Smooth muscle cell (in vitro differentiated cells): ENCODE results near the gene VAC14. TPM values are rescaled to one million over a fixed set of nuclear protein-coding genes. Genes with fewer than 3 reads are reported as not detected.

ENCODE experiments used
- DNase-seq: peaks from one replicate; lab custom pipeline; 2025; ENCODE audit not compliant: unreplicated experiment; lab: John Stamatoyannopoulos, UW
- H2AFZ ChIP-seq: fragments of 200-600 bp; sonication (generic); 2 replicates; pipeline ENCODE4 v1.6.0; 2016; ENCODE audit warnings: antibody characterized with exemption, low read depth, mild to moderate bottlenecking
- H3F3A ChIP-seq: fragments of 200-600 bp; sonication (generic); 2 replicates; pipeline ENCODE4 v1.6.0; 2017; ENCODE audit warnings: antibody characterized with exemption, low read depth
- H3K27ac ChIP-seq: fragments of 200-600 bp; sonication (generic); 2 replicates; pipeline ENCODE4 v1.5.1; 2016; ENCODE audit warnings: low read depth, mild to moderate bottlenecking
- H3K27me3 ChIP-seq: fragments of 200-600 bp; sonication (generic); 2 replicates; pipeline ENCODE4 v1.6.1; 2016; ENCODE audit warnings: low read depth, mild to moderate bottlenecking
- H3K36me3 ChIP-seq: fragments of 200-600 bp; sonication (generic); 2 replicates; pipeline ENCODE4 v1.5.1; 2016; ENCODE audit warnings: low read depth
- H3K4me1 ChIP-seq: fragments of 200-600 bp; sonication (generic); 2 replicates; pipeline ENCODE4 v1.5.1; 2016; ENCODE audit warnings: low read depth
- H3K4me2 ChIP-seq: fragments of 200-600 bp; sonication (generic); 2 replicates; pipeline ENCODE4 v1.6.0; 2016; ENCODE audit warnings: mild to moderate bottlenecking
- H3K4me3 ChIP-seq: fragments of 200-600 bp; sonication (generic); 2 replicates; pipeline ENCODE4 v1.5.1; 2016; ENCODE audit warnings: mild to moderate bottlenecking
- H3K79me2 ChIP-seq: fragments of 200-600 bp; sonication (generic); 2 replicates; pipeline ENCODE4 v1.6.0; 2016; ENCODE audit warnings: low read depth, mild to moderate bottlenecking
- H3K9ac ChIP-seq: fragments of 200-600 bp; sonication (generic); 2 replicates; pipeline ENCODE4 v1.6.0; 2016; ENCODE audit warnings: low read depth
- H3K9me3 ChIP-seq: fragments of 200-600 bp; sonication (generic); replicated peaks from 2 replicates; pipeline ENCODE4 v1.5.1; 2016; ENCODE audit warnings: low read depth
- H4K20me1 ChIP-seq: fragments of 200-600 bp; sonication (generic); 2 replicates; pipeline ENCODE4 v1.6.0; 2016; ENCODE audit warnings: low read depth
- CTCF ChIP-seq: fragments of 200-600 bp; sonication (generic); IDR thresholded peaks from 2 replicates; pipeline ENCODE4 v1.5.1; 2017; ENCODE audit warnings: borderline replicate concordance, mild to moderate bottlenecking, antibody characterized with exemption; ENCODE audit not compliant: insufficient read depth, poor library complexity, severe bottlenecking
- WGBS: methylation state at CpG from one replicate; pipeline ENCODE4 v1.1.7; 2016; ENCODE audit warnings: low lambda C conversion rate; 5-methylcytosine and 5-hydroxymethylcytosine counted together
- polyA plus RNA-seq: library from polyadenylated mRNA; unstranded; fragments of >200 nt; fragmentation: Nextera tagmentation; extraction: Ambion mirVana; gene quantifications from 2 replicates; pipeline ENCODE4 v1.2.1, GENCODE V29; 2016
- total RNA-seq: library from RNA; depleted of rRNA; stranded (reverse); fragments of >200 nt; gene quantifications from 2 replicates; pipeline ENCODE4 v1.2.3, GENCODE V29; 2014

VAC14 gene
- total and polyA plus RNA-seq, 2 experiments from 2014 or later, result 27.9 to 52.3 TPM

DNA sequence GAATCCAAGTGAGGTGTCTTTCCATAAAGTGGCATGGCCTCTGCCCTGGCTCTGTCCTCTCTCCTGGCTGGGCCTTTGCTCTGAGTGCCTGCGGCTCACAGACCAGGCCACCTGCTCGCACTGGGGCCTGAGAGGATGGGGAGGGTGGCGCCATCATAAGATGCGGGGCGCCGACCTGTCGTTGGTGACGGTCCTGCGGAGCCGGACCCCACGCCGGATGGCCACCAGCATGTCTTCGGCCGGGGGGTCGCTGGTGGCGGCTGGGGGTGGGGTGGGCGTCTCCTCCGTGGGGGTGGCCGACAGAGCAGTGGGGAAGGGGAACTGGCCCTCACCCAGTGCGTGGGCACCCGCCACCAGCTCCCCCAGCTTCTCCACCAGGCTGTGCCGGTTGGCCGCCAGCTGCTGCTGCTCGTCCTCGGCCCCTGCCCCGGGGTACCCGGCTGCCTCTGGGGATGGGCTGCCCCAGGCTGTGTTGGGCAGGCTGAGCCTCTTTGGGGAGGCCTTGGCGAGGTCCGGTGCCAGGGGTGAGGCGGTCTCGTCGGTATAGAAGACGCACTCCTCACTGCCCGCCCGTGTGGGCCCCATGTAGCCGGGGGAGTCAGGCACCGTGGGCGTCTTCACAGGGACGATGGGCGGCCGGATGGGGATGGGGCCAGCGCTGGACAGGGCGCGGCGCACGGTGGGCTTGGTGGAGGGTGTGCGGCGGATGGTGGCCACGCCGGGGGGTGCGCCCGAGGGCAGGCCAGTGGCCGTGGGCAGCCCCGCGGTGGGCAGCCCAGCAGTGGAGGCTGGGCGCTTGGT is 137.2 kb downstream of the VAC14 start:
- WGBS, result 97% methylated on average over 48 of the region's 56 CpGs
- Histone ChIP-seq H4K20me1 (peaks cover 5% of the 10 kb centered on the region), H3K9ac (no peak overlapping the region), H3F3A (no peaks in the 10 kb centered on the region), H2AFZ (no peak overlapping the region), H3K4me3 (no peak overlapping the region), H3K27me3 (no peaks in the 10 kb centered on the region), H3K27ac (no peak overlapping the region), H3K4me1 (no peaks in the 10 kb centered on the region), H3K36me3 (no peaks in the 10 kb centered on the region), H3K79me2 (no peaks in the 10 kb centered on the region), H3K4me2 (no peak overlapping the region), H3K9me3 (no peaks in the 10 kb centered on the region)
- DNase-seq, result no peak
- no peak for TF ChIP-seq CTCF

GRCh38 chr16:70662991-70663523 is 137.9 kb downstream of the VAC14 start:
- peaks cover 5% of the 10 kb centered on the region for H4K20me1 ChIP-seq
- H3K9me3 ChIP-seq, result no peaks in the 10 kb centered on the region
- H2AFZ ChIP-seq, result no peak overlapping the region
- no peak overlapping the region for H3K4me3 ChIP-seq
- no peak for TF ChIP-seq CTCF
- H3K27ac ChIP-seq, result no peak overlapping the region
- H3K4me2 ChIP-seq, result no peak overlapping the region
- H3K27me3 ChIP-seq, result no peaks in the 10 kb centered on the region
- H3K79me2 ChIP-seq, result no peaks in the 10 kb centered on the region
- no peak overlapping the region for H3K9ac ChIP-seq
- H3K4me1 ChIP-seq, result no peaks in the 10 kb centered on the region
- DNase-seq, result no peak
- H3F3A ChIP-seq, result no peaks in the 10 kb centered on the region
- 86% methylated on average over 7 of the region's 13 CpGs for WGBS
- no peaks in the 10 kb centered on the region for H3K36me3 ChIP-seq

GRCh38 chr16:70661918-70662641 is 138.9 kb downstream of the VAC14 start:
- TF ChIP-seq CTCF, result no peak
- H3K4me1 ChIP-seq, result no peaks in the 10 kb centered on the region
- no peaks in the 10 kb centered on the region for H3K27me3 ChIP-seq
- no peaks in the 10 kb centered on the region for H3F3A ChIP-seq
- 87% methylated on average over 19 of the region's 21 CpGs for WGBS
- H3K79me2 ChIP-seq, result no peaks in the 10 kb centered on the region
- no peak overlapping the region for H3K9ac ChIP-seq
- H3K4me2 ChIP-seq, result no peak overlapping the region
- DNase-seq, result no peak
- H3K27ac ChIP-seq, result no peak overlapping the region
- peaks cover 5% of the 10 kb centered on the region for H4K20me1 ChIP-seq
- H3K36me3 ChIP-seq, result no peaks in the 10 kb centered on the region
- no peak overlapping the region for H2AFZ ChIP-seq
- no peak overlapping the region for H3K4me3 ChIP-seq
- no peaks in the 10 kb centered on the region for H3K9me3 ChIP-seq
